Stimulated activated naive B cell treated with anti-CD40 and anti-IgM and Interleukin-4, amounts not matched to agents 10 μg/mL and 1 μg/mL and 100 μg/mL, for 72 hours (primary cell): ENCODE measurements around the gene PAPPA.

ENCODE experiments used
- ATAC-seq, 2 donors: fragments of 150-1000 bp; cut with Tn5 transposase; replicated peaks; 2 replicates each; pipeline ENCODE4 v1.10.0; 2021; ENCODE audit warnings: moderate library complexity in 1 of 2
- DNase-seq: peaks from one replicate; pipeline ENCODE4 v3.0.0; 2021
- H3K27ac Mint-ChIP-seq: one replicate; pipeline ENCODE4 v1.8.0; 2022; ENCODE audit warnings: mild to moderate bottlenecking, mixed read lengths
- H3K27me3 Mint-ChIP-seq, 2 donors: one replicate each; pipeline ENCODE4 v1.8.0; 2022; ENCODE audit warnings: mixed read lengths in 2 of 2
- H3K36me3 Mint-ChIP-seq, 2 donors: one replicate each; pipeline ENCODE4 v1.8.0; 2022; ENCODE audit warnings: mixed read lengths in 2 of 2, mild to moderate bottlenecking in 1 of 2
- H3K4me1 Mint-ChIP-seq, 2 donors: one replicate each; pipeline ENCODE4 v1.8.0; 2022; ENCODE audit warnings: mixed read lengths in 2 of 2, mild to moderate bottlenecking in 1 of 2
- H3K4me3 Mint-ChIP-seq, 2 donors: one replicate each; pipeline ENCODE4 v1.8.0; 2022; ENCODE audit warnings: mild to moderate bottlenecking in 2 of 2, mixed read lengths in 2 of 2, moderate library complexity in 1 of 2
- H3K9me3 Mint-ChIP-seq, 2 donors: one replicate each; pipeline ENCODE4 v1.8.0; 2022; ENCODE audit warnings: mixed read lengths in 2 of 2, mild to moderate bottlenecking in 1 of 2

The PAPPA gene

GRCh38 chr9:116156621-116157314, 3.2 kb downstream of the PAPPA start:
- H3K27me3 Mint-ChIP-seq: peaks cover 60 to 86% of the 10 kb centered on the region in 2 donors
- ATAC-seq (no peak), DNase-seq (no peak)
- no peak overlapping the region for H3K27ac Mint-ChIP-seq
- no peak overlapping the region for H3K4me3 Mint-ChIP-seq
- H3K4me1 Mint-ChIP-seq: peaks cover 16 to 21% of the 10 kb centered on the region in 2 donors
- H3K36me3 Mint-ChIP-seq: peaks cover 2 to 3% of the 10 kb centered on the region in 2 donors
- H3K9me3 Mint-ChIP-seq: peaks cover 0 to 2% of the 10 kb centered on the region in 2 donors

- H3K36me3 Mint-ChIP-seq: peaks cover 2 to 3% of the 10 kb centered on the region in 2 donors
- peaks cover 54 to 79% of the 10 kb centered on the region in 2 donors for H3K27me3 Mint-ChIP-seq
- no peak overlapping the region for H3K27ac Mint-ChIP-seq
- no peak overlapping the region for H3K4me3 Mint-ChIP-seq
- no peak for DNase-seq
- no peak for ATAC-seq
- H3K4me1 Mint-ChIP-seq: peaks cover 16 to 21% of the 10 kb centered on the region in 2 donors
- H3K9me3 Mint-ChIP-seq: peaks cover 0 to 2% of the 10 kb centered on the region in 2 donors
Observed at GRCh38 chr9:116157436-116158138, 4.0 kb downstream of the PAPPA start.

GRCh38 chr9:116160676-116161571, 7.3 kb downstream of the PAPPA start:
- peaks cover 29 to 50% of the 10 kb centered on the region in 2 donors for H3K27me3 Mint-ChIP-seq
- no peak for ATAC-seq
- no peak overlapping the region for H3K27ac Mint-ChIP-seq
- H3K4me1 Mint-ChIP-seq: peaks cover under 1 to 4% of the 10 kb centered on the region in 2 donors
- no peak for DNase-seq
- peaks cover 0 to 4% of the 10 kb centered on the region in 2 donors for H3K9me3 Mint-ChIP-seq
- no peaks in the 10 kb centered on the region for H3K36me3 Mint-ChIP-seq
- no peak overlapping the region for H3K4me3 Mint-ChIP-seq

- H3K4me3 Mint-ChIP-seq: no peak overlapping the region
- DNase-seq: no peak
- H3K9me3 Mint-ChIP-seq: peaks cover 0 to 4% of the 10 kb centered on the region in 2 donors
- no peak overlapping the region for H3K27ac Mint-ChIP-seq
- no peaks in the 10 kb centered on the region for H3K4me1 Mint-ChIP-seq
- ATAC-seq: no peak
- H3K27me3 Mint-ChIP-seq: peaks cover 17 to 36% of the 10 kb centered on the region in 2 donors
- no peaks in the 10 kb centered on the region for H3K36me3 Mint-ChIP-seq
Observed at GRCh38 chr9:116162241-116162781, 8.7 kb downstream of the PAPPA start.

GRCh38 chr9:116163293-116164055, 9.9 kb downstream of the PAPPA start:
- DNase-seq (no peak), ATAC-seq (no peak)
- Mint-ChIP-seq H3K4me1 (no peaks in the 10 kb centered on the region), H3K27ac (no peak overlapping the region), H3K27me3 (peaks cover 6 to 24% of the 10 kb centered on the region in 2 donors), H3K9me3 (peaks cover 0 to 4% of the 10 kb centered on the region in 2 donors), H3K36me3 (no peaks in the 10 kb centered on the region), H3K4me3 (no peak overlapping the region)

GRCh38 chr9:116165912-116166311, 12.3 kb downstream of the PAPPA start:
- H3K9me3 Mint-ChIP-seq: peaks cover 4% of the 10 kb centered on the region in 2 donors
- ATAC-seq (no peak), DNase-seq (no peak)
- H3K4me1 Mint-ChIP-seq: no peaks in the 10 kb centered on the region
- H3K27ac Mint-ChIP-seq: no peak overlapping the region
- H3K4me3 Mint-ChIP-seq: no peak overlapping the region
- H3K27me3 Mint-ChIP-seq: peaks cover 0 to 9% of the 10 kb centered on the region in 2 donors
- no peaks in the 10 kb centered on the region for H3K36me3 Mint-ChIP-seq

- ATAC-seq (no peak), DNase-seq (no peak)
- Mint-ChIP-seq H3K27me3 (peaks cover 0 to under 1% of the 10 kb centered on the region in 2 donors), H3K27ac (no peak overlapping the region), H3K4me3 (no peak overlapping the region), H3K4me1 (no peaks in the 10 kb centered on the region), H3K9me3 (peaks cover 4% of the 10 kb centered on the region in 2 donors), H3K36me3 (no peaks in the 10 kb centered on the region)
Observed at GRCh38 chr9:116166713-116167112, 13.1 kb downstream of the PAPPA start.

GRCh38 chr9:116168231-116168630, 14.6 kb downstream of the PAPPA start:
- H3K4me1 Mint-ChIP-seq: no peaks in the 10 kb centered on the region

GRCh38 chr9:116172216-116172615, 18.6 kb downstream of the PAPPA start:
- peaks cover 6% of the 10 kb centered on the region in 2 donors for H3K27me3 Mint-ChIP-seq
- no peaks in the 10 kb centered on the region for H3K36me3 Mint-ChIP-seq
- no peak for DNase-seq
- ATAC-seq: no peak
- H3K9me3 Mint-ChIP-seq: peaks cover 0 to 4% of the 10 kb centered on the region in 2 donors
- H3K4me3 Mint-ChIP-seq: no peak overlapping the region
- no peak overlapping the region for H3K27ac Mint-ChIP-seq
- no peaks in the 10 kb centered on the region for H3K4me1 Mint-ChIP-seq

More at GRCh38 chr9:116168231-116168630, 14.6 kb downstream of the PAPPA start:
- DNase-seq (no peak), ATAC-seq (no peak)
- peaks cover 0 to 6% of the 10 kb centered on the region in 2 donors for H3K27me3 Mint-ChIP-seq
- H3K9me3 Mint-ChIP-seq: peaks cover 4% of the 10 kb centered on the region in 2 donors
- no peak overlapping the region for H3K27ac Mint-ChIP-seq
- H3K36me3 Mint-ChIP-seq: no peaks in the 10 kb centered on the region
- H3K4me3 Mint-ChIP-seq: no peak overlapping the region

GRCh38 chr9:116174347-116174746, 20.8 kb downstream of the PAPPA start:
- H3K4me3 Mint-ChIP-seq: no peak overlapping the region
- H3K27ac Mint-ChIP-seq: no peak overlapping the region
- ATAC-seq (no peak), DNase-seq (no peak)
- H3K9me3 Mint-ChIP-seq: peaks cover 0 to 4% of the 10 kb centered on the region in 2 donors
- no peaks in the 10 kb centered on the region for H3K36me3 Mint-ChIP-seq
- peaks cover 6% of the 10 kb centered on the region in 2 donors for H3K27me3 Mint-ChIP-seq
- no peaks in the 10 kb centered on the region for H3K4me1 Mint-ChIP-seq

- DNase-seq (no peak), ATAC-seq (no peak)
- Mint-ChIP-seq H3K9me3 (peaks cover 0 to 1% of the 10 kb centered on the region in 2 donors), H3K27me3 (peaks cover 6% of the 10 kb centered on the region in 2 donors), H3K36me3 (no peaks in the 10 kb centered on the region), H3K4me3 (no peak overlapping the region), H3K27ac (no peak overlapping the region), H3K4me1 (no peaks in the 10 kb centered on the region)
Observed at GRCh38 chr9:116175614-116176013, 22.0 kb downstream of the PAPPA start.

GRCh38 chr9:116178481-116179211, 25.1 kb downstream of the PAPPA start:
- Mint-ChIP-seq H3K27ac (no peak overlapping the region), H3K4me3 (no peak overlapping the region), H3K9me3 (no peaks in the 10 kb centered on the region), H3K27me3 (peaks cover 0 to 6% of the 10 kb centered on the region in 2 donors), H3K36me3 (no peaks in the 10 kb centered on the region), H3K4me1 (no peaks in the 10 kb centered on the region)
- ATAC-seq: no peak
- no peak for DNase-seq

GRCh38 chr9:116179568-116179967, 26.0 kb downstream of the PAPPA start:
- DNase-seq (no peak), ATAC-seq (no peak)
- peaks cover 0 to 6% of the 10 kb centered on the region in 2 donors for H3K27me3 Mint-ChIP-seq
- H3K4me3 Mint-ChIP-seq: no peak overlapping the region
- H3K9me3 Mint-ChIP-seq: no peaks in the 10 kb centered on the region
- no peak overlapping the region for H3K27ac Mint-ChIP-seq
- no peaks in the 10 kb centered on the region for H3K36me3 Mint-ChIP-seq
- H3K4me1 Mint-ChIP-seq: no peaks in the 10 kb centered on the region
